Stimulated activated CD8-positive, alpha-beta memory T cell treated with anti-CD3 and anti-CD28 coated beads, Interleukin-12 subunit alpha, Interleukin-12 subunit beta, amount 100 ng/mL, for 24 hours (primary cell): Measurements from ENCODE around the gene EFNA5.
"Not testable (repeated sequence)": the region's sequence is repeated elsewhere in the genome, so short reads cannot be mapped to it uniquely, and the experiment has no call there.

Source experiments
- DNase-seq: peaks from one replicate; pipeline ENCODE4 v3.0.0-alpha.2; 2020; ENCODE audit errors: extremely low read depth

The EFNA5 gene

GRCh38 chr5:107460789-107461188, 209.9 kb downstream of the EFNA5 start:
- DNase-seq, result no peak

- DNase-seq, result no peak
These were observed 211.1 kb downstream of the EFNA5 start for GRCh38 chr5:107459605-107460004.

- no peak for DNase-seq
These were observed 212.4 kb downstream of the EFNA5 start for GRCh38 chr5:107458322-107458721.

GRCh38 chr5:107457881-107458280, 212.9 kb downstream of the EFNA5 start:
- no peak for DNase-seq

GRCh38 chr5:107457138-107457537, 213.6 kb downstream of the EFNA5 start:
- no peak for DNase-seq

GRCh38 chr5:107456281-107456715, 214.4 kb downstream of the EFNA5 start:
- DNase-seq, result no peak

- no peak for DNase-seq
These were observed 215.6 kb downstream of the EFNA5 start for GRCh38 chr5:107455111-107455544.

- DNase-seq, result not testable (repeated sequence)
These were observed 218.9 kb downstream of the EFNA5 start for GRCh38 chr5:107451827-107452226.

GRCh38 chr5:107451028-107451427, 219.7 kb downstream of the EFNA5 start:
- no peak for DNase-seq

GRCh38 chr5:107450531-107450930, 220.2 kb downstream of the EFNA5 start:
- no peak for DNase-seq

GRCh38 chr5:107449369-107449768, 221.4 kb downstream of the EFNA5 start:
- DNase-seq, result no peak

- DNase-seq, result no peak
These were observed 223.2 kb downstream of the EFNA5 start for GRCh38 chr5:107447587-107447986.

GRCh38 chr5:107446972-107447371, 223.8 kb downstream of the EFNA5 start:
- DNase-seq, result no peak

- no peak for DNase-seq
These were observed 226.4 kb downstream of the EFNA5 start for GRCh38 chr5:107444300-107444699.

GRCh38 chr5:107443897-107444296, 226.8 kb downstream of the EFNA5 start:
- no peak for DNase-seq

- no peak for DNase-seq
These were observed 228.3 kb downstream of the EFNA5 start for GRCh38 chr5:107442452-107442851.

GRCh38 chr5:107439832-107440231, 230.9 kb downstream of the EFNA5 start:
- DNase-seq, result no peak

GRCh38 chr5:107437986-107438510, 232.7 kb downstream of the EFNA5 start:
- DNase-seq, result no peak

GRCh38 chr5:107437154-107437553, 233.6 kb downstream of the EFNA5 start:
- no peak for DNase-seq

- DNase-seq, result no peak
These were observed 234.5 kb downstream of the EFNA5 start for GRCh38 chr5:107436201-107436600.

- DNase-seq, result no peak
These were observed 235.7 kb downstream of the EFNA5 start for GRCh38 chr5:107435061-107435460.

GRCh38 chr5:107433646-107434045, 237.1 kb downstream of the EFNA5 start:
- DNase-seq, result not testable (repeated sequence)

- no peak for DNase-seq
These were observed 238.7 kb downstream of the EFNA5 start for GRCh38 chr5:107431998-107432397.

GRCh38 chr5:107431536-107431935, 239.2 kb downstream of the EFNA5 start:
- DNase-seq, result no peak
